ENCODE measurements around the gene SERINC4. TPM values are rescaled to one million over a fixed set of nuclear protein-coding genes. Genes with fewer than 3 reads are reported as not detected.
A peak's percentile ranks its signal among the peaks of the same experiment; 100 is the strongest.

SERINC4 gene
- total RNA-seq, 4 donors from 2014 or later, result 0.20 TPM; not detected in 3

DNA sequence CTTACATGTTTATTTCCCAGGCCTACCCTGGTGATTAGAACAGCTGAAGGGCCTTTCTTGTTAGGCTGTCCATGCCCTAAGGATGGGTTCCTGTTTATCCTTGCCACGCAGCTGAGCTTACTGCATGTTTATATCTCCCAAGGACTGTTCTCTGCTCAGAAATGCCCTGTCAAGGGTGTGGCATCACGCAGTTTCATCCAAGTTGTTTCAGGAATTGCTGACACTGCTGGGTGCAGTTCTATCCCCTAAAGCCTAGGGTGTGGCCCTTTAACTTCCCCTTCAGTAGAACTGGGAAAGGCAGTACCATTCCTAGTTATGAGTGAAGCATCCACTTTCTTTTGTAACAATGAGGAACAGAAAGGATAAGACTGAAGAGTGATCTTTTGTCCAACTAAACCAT, 28.2 kb downstream of the SERINC4 start:
- no peaks in the 10 kb centered on the region for H3K9me3 ChIP-seq
- WGBS, 2 donors, result 66 to 67% methylated on average over 2 of the region's 2 CpGs
- no peak for DNase-seq (ENCODE audit: low spot score in 2 of 2)
- H3K36me3 ChIP-seq, result peaks cover 0 to 68% (median 26%) of the 10 kb centered on the region in 3 donors
- no peaks in the 10 kb centered on the region for H3K27me3 ChIP-seq
- peak overlapping the region in 2 of 4 donors; percentile 9 to 52 for H3K27ac ChIP-seq
- no peak overlapping the region for H3K4me3 ChIP-seq
- TF ChIP-seq POLR2A (IDR thresholded peaks at IDR 0.05), result no peak
- TF ChIP-seq EP300 (IDR thresholded peaks at IDR 0.05), result peak in 1 of 2 donors; percentile 41
- H3K4me1 ChIP-seq, result peaks cover 0 to 14% (median 3%) of the 10 kb centered on the region in 4 donors

DNA sequence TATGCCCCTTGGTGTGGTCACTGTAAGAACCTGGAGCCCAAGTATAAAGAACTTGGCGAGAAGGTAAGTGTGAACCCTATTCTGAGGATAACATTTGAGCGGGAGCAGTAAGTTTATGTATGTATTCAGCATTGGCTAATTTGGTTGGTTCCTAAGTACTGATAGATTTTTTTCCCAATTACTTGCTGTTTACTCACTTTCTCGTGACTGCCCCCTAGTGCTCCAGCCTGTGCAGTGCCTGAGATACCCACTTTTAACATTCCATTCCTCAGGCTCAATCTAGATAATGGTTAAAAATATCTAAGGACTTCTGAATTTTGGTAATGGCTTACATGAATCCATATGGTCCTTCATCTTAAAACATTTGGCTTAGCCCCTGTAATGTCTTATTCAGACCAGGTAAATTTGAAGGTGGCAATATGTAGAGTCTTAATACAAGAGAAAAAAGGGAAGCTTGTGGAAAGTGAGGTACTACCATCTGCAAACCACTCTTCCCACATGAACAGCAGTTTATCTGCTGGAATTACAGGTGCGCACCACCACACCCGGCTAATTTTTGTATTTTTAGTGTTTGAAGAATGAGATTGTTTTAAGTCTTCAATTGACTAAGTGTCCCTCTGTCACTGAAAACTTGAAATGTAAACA, 30.3 kb downstream of the SERINC4 start:
- 66 to 67% methylated on average over 5 of the region's 5 CpGs for WGBS, 2 donors
- peak in 1 of 2 donors; percentile 79 for DNase-seq (ENCODE audit: low spot score in 2 of 2)
- Histone ChIP-seq H3K4me3 (no peak overlapping the region), H3K4me1 (no peaks in the 10 kb centered on the region), H3K27ac (no peak overlapping the region), H3K36me3 (peaks cover 0 to 89% (median 27%) of the 10 kb centered on the region in 3 donors), H3K27me3 (no peaks in the 10 kb centered on the region), H3K9me3 (no peaks in the 10 kb centered on the region)
- TF ChIP-seq EP300 (IDR thresholded peaks at IDR 0.05) (no peak), CTCF (IDR thresholded peaks at IDR 0.05) (peak; percentile 54 to 79 (median 56))

GRCh38 chr15:43763819-43764446, 36.1 kb downstream of the SERINC4 start:
- Histone ChIP-seq H3K4me1 (no peaks in the 10 kb centered on the region), H3K4me3 (no peak overlapping the region), H3K9me3 (no peaks in the 10 kb centered on the region), H3K27ac (no peak overlapping the region), H3K36me3 (peaks cover 0 to 98% (median 40%) of the 10 kb centered on the region in 3 donors), H3K27me3 (no peaks in the 10 kb centered on the region)
- no peak for DNase-seq (ENCODE audit: low spot score in 2 of 2)
- no peak for TF ChIP-seq POLR2A (IDR thresholded peaks at IDR 0.05)
- no peak for TF ChIP-seq CTCF (IDR thresholded peaks at IDR 0.05)
- no peak for TF ChIP-seq EP300 (IDR thresholded peaks at IDR 0.05)
- WGBS, 2 donors, result 63 to 75% methylated on average over 2 of the region's 2 CpGs

- no peaks in the 10 kb centered on the region for H3K9me3 ChIP-seq
- H3K27me3 ChIP-seq, result no peaks in the 10 kb centered on the region
- no peaks in the 10 kb centered on the region for H3K4me1 ChIP-seq
- DNase-seq (ENCODE audit: low spot score in 2 of 2), result no peak
- H3K27ac ChIP-seq, result no peak overlapping the region
- H3K4me3 ChIP-seq, result no peak overlapping the region
- TF ChIP-seq EP300 (IDR thresholded peaks at IDR 0.05) (no peak), POLR2A (IDR thresholded peaks at IDR 0.05) (no peak), CTCF (IDR thresholded peaks at IDR 0.05) (no peak)
- H3K36me3 ChIP-seq, result peaks cover 0 to 98% (median 40%) of the 10 kb centered on the region in 3 donors
- WGBS, 2 donors, result 81 to 82% methylated on average over 6 of the region's 6 CpGs
Observed at GRCh38 chr15:43762824-43763223, 37.2 kb downstream of the SERINC4 start.

DNA sequence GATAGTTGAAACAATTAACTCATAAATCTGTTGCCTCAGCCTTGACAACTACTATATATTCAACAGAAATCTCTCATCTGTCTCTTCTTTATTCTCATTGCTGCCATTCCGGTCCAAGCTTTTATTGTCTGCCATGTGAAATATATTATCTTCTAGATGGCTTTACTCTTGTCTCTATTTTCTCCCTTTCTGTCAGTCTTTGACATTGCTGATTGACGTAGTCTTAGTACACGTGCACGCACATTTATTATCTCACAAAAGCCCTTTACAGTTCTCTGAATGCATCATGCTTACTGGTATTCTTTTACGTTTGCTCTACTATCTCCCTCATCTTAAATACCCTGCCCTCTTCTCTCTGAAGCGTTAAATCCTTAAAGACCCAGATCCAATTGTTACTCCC, 48.1 kb downstream of the SERINC4 start:
- Histone ChIP-seq H3K4me3 (no peak overlapping the region), H3K27me3 (no peaks in the 10 kb centered on the region), H3K9me3 (no peaks in the 10 kb centered on the region), H3K36me3 (peaks cover 0 to 45% (median 8%) of the 10 kb centered on the region in 3 donors), H3K27ac (no peak overlapping the region), H3K4me1 (peaks cover 0 to 61% (median 20%) of the 10 kb centered on the region in 4 donors)
- DNase-seq (ENCODE audit: low spot score in 2 of 2), result no peak
- TF ChIP-seq EP300 (IDR thresholded peaks at IDR 0.05) (no peak), POLR2A (IDR thresholded peaks at IDR 0.05) (no peak), CTCF (IDR thresholded peaks at IDR 0.05) (no peak)
- 67 to 72% methylated on average over 6 of the region's 6 CpGs for WGBS, 2 donors

All from tibial nerve (tissue), 4 donors.